Activated naive CD4-positive, alpha-beta T cell treated with anti-CD3 and anti-CD28 coated beads, Interleukin-2, amount 50 U/mL, for 24 hours (primary cell): ENCODE data around the gene DUSP1.

Source experiments
- H3K27ac Mint-ChIP-seq: one replicate; pipeline ENCODE4 v1.8.0; 2021; ENCODE audit warnings: mild to moderate bottlenecking, mixed read lengths
- H3K27me3 Mint-ChIP-seq: one replicate; pipeline ENCODE4 v1.8.0; 2021; ENCODE audit warnings: mixed read lengths
- H3K36me3 Mint-ChIP-seq: one replicate; pipeline ENCODE4 v1.8.0; 2021; ENCODE audit warnings: mixed read lengths
- H3K4me1 Mint-ChIP-seq: one replicate; pipeline ENCODE4 v1.8.0; 2021; ENCODE audit warnings: mixed read lengths
- H3K4me3 Mint-ChIP-seq: one replicate; pipeline ENCODE4 v1.8.0; 2021; ENCODE audit warnings: mild to moderate bottlenecking, mixed read lengths
- H3K9me3 Mint-ChIP-seq: one replicate; pipeline ENCODE4 v1.8.0; 2021; ENCODE audit warnings: mixed read lengths

Gene DUSP1

DNA sequence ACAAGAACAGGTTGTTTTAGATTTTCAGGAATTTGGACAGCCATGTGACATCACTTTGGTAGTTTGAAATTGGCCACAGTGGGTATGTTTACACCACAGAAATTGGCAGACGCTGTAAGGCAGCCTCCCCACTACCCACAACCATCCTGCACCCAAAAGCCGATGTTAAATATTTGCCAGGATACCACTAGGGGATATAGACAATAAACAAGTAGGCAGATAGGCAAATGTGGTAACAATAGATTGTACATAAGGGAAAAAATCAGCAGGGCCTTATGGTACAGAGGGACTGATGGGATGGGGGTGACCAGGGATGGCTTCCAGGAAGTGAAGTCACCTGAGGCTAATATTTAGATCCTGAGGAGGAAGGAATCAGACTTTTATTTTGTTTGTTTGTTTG, 31.1 kb upstream of the DUSP1 start:
- no peaks in the 10 kb centered on the region for H3K9me3 Mint-ChIP-seq

GRCh38 chr5:172801179-172801671, 30.2 kb upstream of the DUSP1 start:
- Mint-ChIP-seq H3K4me3 (no peak overlapping the region), H3K36me3 (no peaks in the 10 kb centered on the region), H3K27ac (no peak overlapping the region), H3K4me1 (no peaks in the 10 kb centered on the region), H3K27me3 (no peaks in the 10 kb centered on the region), H3K9me3 (no peaks in the 10 kb centered on the region)

More for the DNA sequence above, 31.1 kb upstream of the DUSP1 start:
- Mint-ChIP-seq H3K27ac (no peak overlapping the region), H3K27me3 (no peaks in the 10 kb centered on the region), H3K4me1 (peaks cover 4% of the 10 kb centered on the region), H3K4me3 (no peak overlapping the region), H3K36me3 (no peaks in the 10 kb centered on the region)

DNA sequence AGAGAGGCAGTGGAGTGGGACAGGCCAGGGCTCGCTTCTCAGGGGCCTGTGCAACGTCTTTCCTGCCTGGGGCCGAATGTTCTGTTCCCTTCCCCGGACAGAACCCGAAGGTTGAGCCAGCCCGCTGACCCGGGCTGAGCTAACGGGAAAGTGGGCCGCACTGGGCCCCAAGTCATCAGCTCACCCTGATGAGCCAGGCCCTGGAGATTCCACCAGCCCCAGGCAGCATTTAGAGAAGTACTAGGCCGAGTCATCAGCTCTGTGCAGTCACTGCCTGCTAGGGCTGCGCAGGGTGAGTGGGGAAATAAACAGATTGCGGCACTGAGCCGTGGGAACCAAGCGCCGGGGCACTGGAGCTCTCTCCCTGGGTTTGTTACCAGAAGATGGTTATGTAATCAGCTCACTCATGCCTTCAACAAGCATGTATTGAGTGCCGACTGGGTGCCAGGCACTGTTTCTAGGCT, 29.1 kb upstream of the DUSP1 start:
- no peaks in the 10 kb centered on the region for H3K27me3 Mint-ChIP-seq
- H3K9me3 Mint-ChIP-seq: no peaks in the 10 kb centered on the region
- H3K4me3 Mint-ChIP-seq: no peak overlapping the region
- H3K4me1 Mint-ChIP-seq: no peaks in the 10 kb centered on the region
- H3K36me3 Mint-ChIP-seq: no peaks in the 10 kb centered on the region
- H3K27ac Mint-ChIP-seq: no peak overlapping the region

- Mint-ChIP-seq H3K27me3 (no peaks in the 10 kb centered on the region), H3K4me3 (no peak overlapping the region), H3K4me1 (no peaks in the 10 kb centered on the region), H3K27ac (no peak overlapping the region), H3K9me3 (no peaks in the 10 kb centered on the region), H3K36me3 (no peaks in the 10 kb centered on the region)
These were observed 28.4 kb upstream of the DUSP1 start for GRCh38 chr5:172799416-172799815.

- Mint-ChIP-seq H3K4me3 (no peak overlapping the region), H3K9me3 (no peaks in the 10 kb centered on the region), H3K4me1 (no peaks in the 10 kb centered on the region), H3K27ac (no peak overlapping the region), H3K36me3 (no peaks in the 10 kb centered on the region), H3K27me3 (no peaks in the 10 kb centered on the region)
These were observed 27.6 kb upstream of the DUSP1 start for GRCh38 chr5:172798422-172799215.

GRCh38 chr5:172797771-172798191, 26.8 kb upstream of the DUSP1 start:
- Mint-ChIP-seq H3K36me3 (no peaks in the 10 kb centered on the region), H3K27ac (no peak overlapping the region), H3K4me3 (no peak overlapping the region), H3K9me3 (no peaks in the 10 kb centered on the region), H3K27me3 (no peaks in the 10 kb centered on the region), H3K4me1 (no peaks in the 10 kb centered on the region)

- H3K4me1 Mint-ChIP-seq: no peaks in the 10 kb centered on the region
- no peak overlapping the region for H3K27ac Mint-ChIP-seq
- H3K4me3 Mint-ChIP-seq: no peak overlapping the region
- H3K36me3 Mint-ChIP-seq: no peaks in the 10 kb centered on the region
- H3K9me3 Mint-ChIP-seq: no peaks in the 10 kb centered on the region
- H3K27me3 Mint-ChIP-seq: no peaks in the 10 kb centered on the region
These were observed 25.3 kb upstream of the DUSP1 start for GRCh38 chr5:172796306-172796705.

GRCh38 chr5:172795318-172795977, 24.5 kb upstream of the DUSP1 start:
- Mint-ChIP-seq H3K27ac (no peak overlapping the region), H3K4me1 (no peaks in the 10 kb centered on the region), H3K36me3 (no peaks in the 10 kb centered on the region), H3K4me3 (no peak overlapping the region), H3K9me3 (no peaks in the 10 kb centered on the region), H3K27me3 (no peaks in the 10 kb centered on the region)

GRCh38 chr5:172793577-172794488, 22.8 kb upstream of the DUSP1 start:
- H3K4me3 Mint-ChIP-seq: no peak overlapping the region
- H3K9me3 Mint-ChIP-seq: no peaks in the 10 kb centered on the region
- H3K27me3 Mint-ChIP-seq: no peaks in the 10 kb centered on the region
- no peak overlapping the region for H3K27ac Mint-ChIP-seq
- H3K36me3 Mint-ChIP-seq: no peaks in the 10 kb centered on the region
- no peaks in the 10 kb centered on the region for H3K4me1 Mint-ChIP-seq

- Mint-ChIP-seq H3K27me3 (no peaks in the 10 kb centered on the region), H3K4me1 (no peaks in the 10 kb centered on the region), H3K36me3 (no peaks in the 10 kb centered on the region), H3K4me3 (no peak overlapping the region), H3K9me3 (no peaks in the 10 kb centered on the region), H3K27ac (no peak overlapping the region)
These were observed 21.9 kb upstream of the DUSP1 start for GRCh38 chr5:172792701-172793570.

DNA sequence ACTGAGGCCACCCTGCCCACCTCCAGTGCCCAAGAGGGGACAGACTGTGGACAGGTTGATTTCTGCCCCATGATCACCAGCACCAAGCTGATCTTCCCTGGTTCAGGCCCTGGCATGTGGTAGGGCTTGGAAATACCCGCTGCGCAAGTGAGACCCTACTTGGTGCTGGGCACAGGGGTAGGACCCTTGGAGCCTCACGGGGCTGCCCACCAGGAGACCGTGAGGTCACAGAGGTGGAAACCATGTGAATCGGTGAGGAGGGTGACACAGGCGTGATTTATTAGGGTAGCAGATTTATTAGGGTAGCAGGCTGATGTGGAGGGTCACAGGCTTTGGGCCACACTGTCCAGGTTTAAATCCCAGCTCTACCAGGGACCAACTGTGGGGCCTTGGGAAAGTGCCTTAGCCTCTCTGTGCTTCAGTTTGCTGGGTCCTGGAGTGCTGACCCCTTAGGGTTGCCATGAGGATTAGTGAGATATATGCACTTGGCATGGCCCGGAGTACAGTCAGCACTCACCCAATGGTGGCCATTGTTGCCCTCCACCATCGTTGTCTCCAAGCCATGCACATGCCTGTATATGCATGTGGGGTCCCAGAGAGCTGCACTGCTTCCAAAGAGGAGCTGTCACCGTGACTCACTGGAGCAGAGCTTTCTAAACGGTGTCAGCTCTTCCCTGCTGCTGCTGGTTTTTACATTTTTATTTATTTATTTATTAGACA, 20.9 kb upstream of the DUSP1 start:
- H3K36me3 Mint-ChIP-seq: no peaks in the 10 kb centered on the region
- H3K27ac Mint-ChIP-seq: no peak overlapping the region
- no peak overlapping the region for H3K4me3 Mint-ChIP-seq

GRCh38 chr5:172791286-172791685, 20.3 kb upstream of the DUSP1 start:
- H3K9me3 Mint-ChIP-seq: no peaks in the 10 kb centered on the region
- H3K27me3 Mint-ChIP-seq: no peaks in the 10 kb centered on the region
- no peaks in the 10 kb centered on the region for H3K36me3 Mint-ChIP-seq
- no peak overlapping the region for H3K4me3 Mint-ChIP-seq
- H3K4me1 Mint-ChIP-seq: no peaks in the 10 kb centered on the region
- H3K27ac Mint-ChIP-seq: no peak overlapping the region

More for the DNA sequence above, 20.9 kb upstream of the DUSP1 start:
- Mint-ChIP-seq H3K9me3 (no peaks in the 10 kb centered on the region), H3K4me1 (no peaks in the 10 kb centered on the region), H3K27me3 (no peaks in the 10 kb centered on the region)

DNA sequence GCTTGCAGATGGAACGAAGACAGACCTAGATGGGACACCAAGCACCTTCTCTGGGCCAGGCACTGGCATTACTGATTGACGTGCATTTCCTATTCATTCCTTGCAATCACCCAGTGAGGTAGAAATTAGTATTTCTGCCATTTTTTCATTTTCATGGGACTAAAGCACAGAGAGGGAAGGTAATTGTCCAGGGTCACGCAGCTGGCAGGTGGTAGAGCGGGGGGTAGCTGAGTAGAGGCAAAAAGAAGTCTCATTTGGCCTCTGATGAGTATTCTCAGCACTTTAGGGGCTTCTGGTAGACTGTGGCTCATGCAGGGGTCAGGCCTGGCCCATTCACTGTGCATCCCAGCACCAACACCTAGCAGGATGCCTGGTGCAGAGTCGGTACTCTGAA, 19.5 kb upstream of the DUSP1 start:
- H3K36me3 Mint-ChIP-seq: no peaks in the 10 kb centered on the region
- no peak overlapping the region for H3K4me3 Mint-ChIP-seq
- H3K27ac Mint-ChIP-seq: no peak overlapping the region
- no peaks in the 10 kb centered on the region for H3K27me3 Mint-ChIP-seq
- no peaks in the 10 kb centered on the region for H3K4me1 Mint-ChIP-seq
- H3K9me3 Mint-ChIP-seq: no peaks in the 10 kb centered on the region
